MM.1S (cell line): ENCODE results near the gene KIF5C.

Source experiments
- DNase-seq: peaks from one replicate; pipeline ENCODE4 v3.0.0-alpha.2; 2015
- H2AFZ ChIP-seq: fragments of 300-600 bp; sonication (generic); 2 replicates; pipeline ENCODE4 v1.6.0; 2016; ENCODE audit warnings: antibody characterized with exemption, low read length
- H3F3A ChIP-seq: fragments of 300-600 bp; sonication (generic); 2 replicates; pipeline ENCODE4 v1.6.1; 2016; ENCODE audit warnings: mild to moderate bottlenecking, antibody characterized with exemption, low read length, moderate library complexity, mixed read lengths; ENCODE audit not compliant: insufficient read depth
- H3K27ac ChIP-seq: fragments of 300-600 bp; sonication (generic); 2 replicates; pipeline ENCODE4 v1.5.1; 2016; ENCODE audit warnings: mild to moderate bottlenecking, low read length
- H3K27me3 ChIP-seq: fragments of 300-600 bp; sonication (generic); replicated peaks from 2 replicates; pipeline ENCODE4 v1.6.0; 2016; ENCODE audit warnings: low read length; ENCODE audit not compliant: insufficient read depth
- H3K36me3 ChIP-seq: fragments of 300-600 bp; sonication (generic); replicated peaks from 2 replicates; pipeline ENCODE4 v1.6.1; 2016; ENCODE audit warnings: mild to moderate bottlenecking, low read length, mixed read lengths; ENCODE audit not compliant: insufficient read depth
- H3K4me1 ChIP-seq: fragments of 300-600 bp; sonication (generic); 2 replicates; pipeline ENCODE4 v1.6.1; 2016; ENCODE audit warnings: low read length, mixed read lengths
- H3K4me2 ChIP-seq: fragments of 300-600 bp; sonication (generic); 2 replicates; pipeline ENCODE4 v1.6.0; 2016; ENCODE audit warnings: low read depth, low read length
- H3K4me3 ChIP-seq: fragments of 300-600 bp; sonication (generic); 2 replicates; pipeline ENCODE4 v1.5.1; 2016; ENCODE audit warnings: low read length, mixed read lengths
- H3K79me2 ChIP-seq: fragments of 300-600 bp; sonication (generic); 2 replicates; pipeline ENCODE4 v1.6.1; 2016; ENCODE audit warnings: mixed run types, low read length, mixed read lengths
- H3K9ac ChIP-seq: fragments of 300-600 bp; sonication (generic); 2 replicates; pipeline ENCODE4 v1.6.1; 2016; ENCODE audit warnings: low read length, mixed read lengths
- H3K9me2 ChIP-seq: fragments of 300-600 bp; sonication (generic); replicated peaks from 2 replicates; pipeline ENCODE4 v1.6.1; 2016; ENCODE audit warnings: mild to moderate bottlenecking, low read length, mixed read lengths; ENCODE audit not compliant: insufficient read depth
- H3K9me3 ChIP-seq: fragments of 300-600 bp; sonication (generic); replicated peaks from 2 replicates; pipeline ENCODE4 v1.6.1; 2016; ENCODE audit warnings: mild to moderate bottlenecking, low read length, mixed read lengths; ENCODE audit not compliant: insufficient read depth
- H4K20me1 ChIP-seq: fragments of 300-600 bp; sonication (generic); 2 replicates; pipeline ENCODE4 v1.6.1; 2016; ENCODE audit warnings: mild to moderate bottlenecking, low read length, moderate library complexity, mixed read lengths; ENCODE audit not compliant: insufficient read depth
- CTCF ChIP-seq: fragments of 300-600 bp; sonication (generic); IDR thresholded peaks from 2 replicates; pipeline ENCODE4 v1.5.1; 2016; ENCODE audit warnings: antibody characterized with exemption, low read length, mixed read lengths
- EZH2 ChIP-seq: fragments of 300-600 bp; sonication (generic); optimal IDR thresholded peaks from 2 replicates; pipeline ENCODE3; 2017; ENCODE audit warnings: low read depth, mild to moderate bottlenecking, antibody characterized with exemption, low read length, mixed read lengths
- EZH2phosphoT487 ChIP-seq: fragments of 300-600 bp; sonication (generic); IDR thresholded peaks from 2 replicates; pipeline ENCODE4 v1.6.1; 2018; ENCODE audit warnings: antibody characterized with exemption, low read length

Gene KIF5C

DNA sequence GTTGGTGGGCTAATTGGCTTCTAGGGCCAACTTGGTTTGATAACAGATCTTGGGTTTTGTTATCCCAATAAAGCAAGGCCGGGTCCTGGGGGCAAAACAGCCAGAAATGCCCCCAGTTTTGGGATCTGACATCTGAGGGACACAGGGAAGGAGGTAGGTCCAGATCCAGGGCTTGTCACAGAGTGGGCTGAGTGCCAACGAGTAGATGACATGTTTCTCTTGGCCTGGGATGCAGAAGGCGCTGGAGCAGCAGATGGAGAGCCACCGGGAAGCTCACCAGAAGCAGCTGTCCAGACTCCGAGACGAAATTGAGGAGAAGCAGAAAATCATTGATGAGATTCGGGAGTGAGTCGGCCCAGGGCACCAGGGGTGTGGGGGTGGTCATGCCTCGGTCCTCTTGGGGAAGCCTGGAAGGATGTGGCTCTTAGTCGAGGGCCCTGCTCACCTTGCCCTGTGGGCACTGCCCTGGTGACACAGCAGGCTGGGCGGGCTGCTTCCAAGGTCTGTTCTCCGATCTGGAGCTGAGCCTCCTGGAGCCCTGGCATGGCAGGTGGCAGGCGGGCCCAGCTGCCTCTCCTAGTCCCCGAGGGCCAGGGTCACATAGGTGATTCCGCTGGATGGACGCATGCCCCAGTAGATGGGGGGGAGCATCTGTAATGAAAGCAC lies 123.3 kb downstream of the KIF5C start:
- H3K4me1 ChIP-seq, result no peaks in the 10 kb centered on the region
- no peaks in the 10 kb centered on the region for H3K36me3 ChIP-seq

DNA sequence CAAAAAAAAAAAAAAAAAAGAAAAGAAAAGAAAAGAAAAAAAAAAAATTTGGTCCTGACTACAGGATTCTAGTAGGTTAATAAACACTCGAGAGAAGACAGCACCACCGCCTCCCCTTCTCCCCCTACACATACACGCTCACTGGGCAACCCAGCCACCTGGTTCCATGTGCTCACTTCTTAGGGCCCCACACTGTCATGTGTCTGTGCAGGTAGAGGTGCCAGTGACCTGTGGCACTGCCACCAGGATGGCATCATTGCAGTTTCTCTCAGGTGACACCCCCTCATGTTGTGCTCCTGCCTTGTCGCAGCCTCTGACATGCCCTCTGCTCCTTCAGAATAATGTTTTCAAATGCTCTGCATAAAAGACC lies 123.8 kb downstream of the KIF5C start:
- H4K20me1 ChIP-seq, result no peaks in the 10 kb centered on the region
- no peak overlapping the region for H3K4me2 ChIP-seq
- H3K9ac ChIP-seq, result no peak overlapping the region

More for the DNA sequence above, 123.3 kb downstream of the KIF5C start:
- TF ChIP-seq EZH2phosphoT487, result no peak
- no peak for TF ChIP-seq EZH2
- no peak for TF ChIP-seq CTCF
- Histone ChIP-seq H3K4me2 (no peak overlapping the region), H3K9ac (no peak overlapping the region), H2AFZ (no peak overlapping the region), H4K20me1 (no peaks in the 10 kb centered on the region), H3K27ac (no peak overlapping the region), H3K9me2 (no peaks in the 10 kb centered on the region), H3K9me3 (no peaks in the 10 kb centered on the region), H3K79me2 (no peaks in the 10 kb centered on the region), H3F3A (no peaks in the 10 kb centered on the region), H3K27me3 (no peaks in the 10 kb centered on the region), H3K4me3 (no peak overlapping the region)
- DNase-seq, result no peak

DNA sequence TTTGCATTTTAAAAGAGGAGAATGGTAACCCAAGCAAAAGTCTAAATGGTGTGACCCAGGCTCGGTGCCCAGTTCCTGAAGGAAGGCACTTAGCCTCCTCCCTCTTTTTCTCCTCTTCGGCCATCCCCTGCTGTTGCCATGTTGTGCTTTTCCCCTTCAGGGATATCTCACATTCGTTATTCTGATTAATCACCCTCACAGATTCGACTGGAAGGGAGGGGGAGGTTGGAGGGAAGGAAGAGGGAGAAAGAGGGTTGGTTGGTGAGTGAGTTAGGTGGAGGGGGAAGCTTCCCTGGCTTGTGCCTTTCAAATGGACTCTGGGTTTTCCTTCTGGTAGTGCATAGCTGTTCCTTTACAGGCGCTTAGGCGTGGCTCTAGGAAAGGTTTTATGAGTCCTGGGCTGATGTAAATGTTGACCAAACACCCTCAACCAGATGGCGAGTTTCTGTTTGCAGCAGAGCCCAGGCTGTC lies 124.5 kb downstream of the KIF5C start:
- no peaks in the 10 kb centered on the region for H3F3A ChIP-seq
- H3K36me3 ChIP-seq, result no peaks in the 10 kb centered on the region
- TF ChIP-seq EZH2phosphoT487 (no peak), CTCF (no peak), EZH2 (no peak)

More for the DNA sequence above, 123.8 kb downstream of the KIF5C start:
- H3K9me3 ChIP-seq, result no peaks in the 10 kb centered on the region
- H3K27me3 ChIP-seq, result no peaks in the 10 kb centered on the region
- H3K4me3 ChIP-seq, result no peak overlapping the region
- no peaks in the 10 kb centered on the region for H3F3A ChIP-seq
- no peak overlapping the region for H2AFZ ChIP-seq
- no peaks in the 10 kb centered on the region for H3K36me3 ChIP-seq
- no peaks in the 10 kb centered on the region for H3K79me2 ChIP-seq
- no peak for DNase-seq
- no peak overlapping the region for H3K27ac ChIP-seq
- H3K9me2 ChIP-seq, result no peaks in the 10 kb centered on the region
- H3K4me1 ChIP-seq, result no peaks in the 10 kb centered on the region
- no peak for TF ChIP-seq CTCF
- no peak for TF ChIP-seq EZH2phosphoT487

More for the DNA sequence above, 124.5 kb downstream of the KIF5C start:
- no peak overlapping the region for H3K9ac ChIP-seq
- no peaks in the 10 kb centered on the region for H3K4me1 ChIP-seq
- H3K4me2 ChIP-seq, result no peak overlapping the region
- H2AFZ ChIP-seq, result no peak overlapping the region
- no peaks in the 10 kb centered on the region for H3K9me3 ChIP-seq
- H3K27ac ChIP-seq, result no peak overlapping the region
- H3K79me2 ChIP-seq, result no peaks in the 10 kb centered on the region
- no peak for DNase-seq
- no peaks in the 10 kb centered on the region for H3K9me2 ChIP-seq
- no peaks in the 10 kb centered on the region for H4K20me1 ChIP-seq
- no peak overlapping the region for H3K4me3 ChIP-seq
- no peaks in the 10 kb centered on the region for H3K27me3 ChIP-seq
